ENCODE results near the gene PACRG. TPM values are rescaled to one million over a fixed set of nuclear protein-coding genes. Genes with fewer than 3 reads are reported as not detected.

The PACRG gene
- total RNA-seq, 4 donors from 2014 or later: 0.95 to 1.3 TPM; not detected in 2

- Histone ChIP-seq H3K36me3 (no peaks in the 10 kb centered on the region), H3K27me3 (no peaks in the 10 kb centered on the region), H3K9me3 (no peaks in the 10 kb centered on the region), H3K27ac (no peak overlapping the region), H3K4me1 (no peaks in the 10 kb centered on the region), H3K4me3 (no peak overlapping the region)
- 57 to 74% methylated on average over 4 of the region's 4 CpGs for WGBS, 2 donors
- intact Hi-C loops (cut with DNase I): no loop called here
- DNase-seq: no peak
- no peak for TF ChIP-seq POLR2A (IDR thresholded peaks at IDR 0.05)
Measured at GRCh38 chr6:163146036-163146435, 418.3 kb downstream of the PACRG start.

- no peaks in the 10 kb centered on the region for H3K27me3 ChIP-seq
- no peaks in the 10 kb centered on the region for H3K9me3 ChIP-seq
- no peak overlapping the region for H3K4me3 ChIP-seq
- intact Hi-C loops (cut with DNase I): no loop called here
- no peak overlapping the region for H3K27ac ChIP-seq
- no peak for TF ChIP-seq CTCF (IDR thresholded peaks at IDR 0.05)
- no peak for TF ChIP-seq POLR2A (IDR thresholded peaks at IDR 0.05)
- WGBS, 2 donors: 58 to 70% methylated on average over 4 of the region's 4 CpGs
- H3K36me3 ChIP-seq: no peaks in the 10 kb centered on the region
- no peak for DNase-seq
- H3K4me1 ChIP-seq: no peaks in the 10 kb centered on the region
Measured at GRCh38 chr6:163147994-163148393, 420.2 kb downstream of the PACRG start.

- intact Hi-C loops (cut with DNase I): no loop called here
- Histone ChIP-seq H3K4me1 (no peaks in the 10 kb centered on the region), H3K27me3 (no peaks in the 10 kb centered on the region), H3K9me3 (no peaks in the 10 kb centered on the region), H3K27ac (no peak overlapping the region), H3K36me3 (no peaks in the 10 kb centered on the region), H3K4me3 (no peak overlapping the region)
- no peak for DNase-seq
- 79 to 87% methylated on average over 17 to 18 of the region's 24 CpGs for WGBS, 2 donors
- TF ChIP-seq POLR2A (IDR thresholded peaks at IDR 0.05): no peak
- TF ChIP-seq CTCF (IDR thresholded peaks at IDR 0.05): no peak
Measured at GRCh38 chr6:163148451-163149278, 420.9 kb downstream of the PACRG start.

- Histone ChIP-seq H3K27me3 (no peaks in the 10 kb centered on the region), H3K36me3 (no peaks in the 10 kb centered on the region), H3K4me3 (no peak overlapping the region), H3K27ac (no peak overlapping the region), H3K9me3 (no peaks in the 10 kb centered on the region), H3K4me1 (no peaks in the 10 kb centered on the region)
- 78 to 90% methylated on average over 24 to 29 of the region's 35 CpGs for WGBS, 2 donors
- TF ChIP-seq POLR2A (IDR thresholded peaks at IDR 0.05) (no peak), CTCF (IDR thresholded peaks at IDR 0.05) (no peak)
- intact Hi-C loops (cut with DNase I): no loop called here
- DNase-seq: no peak
Measured at GRCh38 chr6:163149279-163149848, 421.6 kb downstream of the PACRG start.

GRCh38 chr6:163151212-163151611 is 423.4 kb downstream of the PACRG start:
- no peaks in the 10 kb centered on the region for H3K9me3 ChIP-seq
- no peak overlapping the region for H3K4me3 ChIP-seq
- TF ChIP-seq POLR2A (IDR thresholded peaks at IDR 0.05) (no peak), CTCF (IDR thresholded peaks at IDR 0.05) (no peak)
- H3K36me3 ChIP-seq: no peaks in the 10 kb centered on the region
- intact Hi-C loops (cut with DNase I): no loop called here
- no peaks in the 10 kb centered on the region for H3K4me1 ChIP-seq
- H3K27ac ChIP-seq: no peak overlapping the region
- no peaks in the 10 kb centered on the region for H3K27me3 ChIP-seq
- WGBS, 2 donors: 41 to 45% methylated on average over 6 of the region's 6 CpGs
- DNase-seq: no peak
